T-helper 2 cell treated with Interferon-gamma antibody and Interleukin-4, amounts not matched to agents 5 μg/mL and 100 μg/mL, for 36 hours (primary cell): Measurements from ENCODE around the gene TBC1D30.
A peak's percentile ranks its signal among the peaks of the same experiment; 100 is the strongest.
"Not testable (repeated sequence)": the region's sequence is repeated elsewhere in the genome, so short reads cannot be mapped to it uniquely, and the experiment has no call there.

Experiments
- DNase-seq: peaks from one replicate; pipeline ENCODE4 v3.0.0; 2021; ENCODE audit warnings: low spot score
- H3K27ac Mint-ChIP-seq: one replicate; pipeline ENCODE4 v1.8.0; 2021; ENCODE audit warnings: mild to moderate bottlenecking, mixed read lengths
- H3K27me3 Mint-ChIP-seq: one replicate; pipeline ENCODE4 v1.8.0; 2021; ENCODE audit warnings: low read depth, mixed read lengths
- H3K36me3 Mint-ChIP-seq: one replicate; pipeline ENCODE4 v1.8.0; 2021; ENCODE audit warnings: low read depth, mixed read lengths
- H3K4me1 Mint-ChIP-seq: one replicate; pipeline ENCODE4 v1.8.0; 2021; ENCODE audit warnings: low read depth, mixed read lengths
- H3K4me3 Mint-ChIP-seq: one replicate; pipeline ENCODE4 v1.8.0; 2022; ENCODE audit warnings: mild to moderate bottlenecking, moderate library complexity, mixed read lengths
- H3K9me3 Mint-ChIP-seq: one replicate; pipeline ENCODE4 v1.8.0; 2021; ENCODE audit warnings: mixed read lengths

The TBC1D30 gene

GRCh38 chr12:64820593-64820992, 3.9 kb upstream of the TBC1D30 start:
- no peak for DNase-seq
- no peak overlapping the region for H3K4me3 Mint-ChIP-seq
- H3K4me1 Mint-ChIP-seq = peaks cover 2% of the 10 kb centered on the region
- H3K9me3 Mint-ChIP-seq = no peaks in the 10 kb centered on the region
- peaks cover 36% of the 10 kb centered on the region for H3K27me3 Mint-ChIP-seq
- no peaks in the 10 kb centered on the region for H3K36me3 Mint-ChIP-seq
- no peak overlapping the region for H3K27ac Mint-ChIP-seq

- no peaks in the 10 kb centered on the region for H3K36me3 Mint-ChIP-seq
- DNase-seq = no peak
- peaks cover 5% of the 10 kb centered on the region for H3K4me1 Mint-ChIP-seq
- no peaks in the 10 kb centered on the region for H3K9me3 Mint-ChIP-seq
- H3K4me3 Mint-ChIP-seq = no peak overlapping the region
- H3K27ac Mint-ChIP-seq = no peak overlapping the region
- H3K27me3 Mint-ChIP-seq = peaks cover 42% of the 10 kb centered on the region
Observed at GRCh38 chr12:64821116-64821630, 3.3 kb upstream of the TBC1D30 start.

GRCh38 chr12:64824130-64824499, 332 bp upstream of the TBC1D30 start:
- no peaks in the 10 kb centered on the region for H3K36me3 Mint-ChIP-seq
- no peak overlapping the region for H3K27ac Mint-ChIP-seq
- no peaks in the 10 kb centered on the region for H3K9me3 Mint-ChIP-seq
- peak overlapping the region; percentile 21 for H3K4me3 Mint-ChIP-seq
- peaks cover 56% of the 10 kb centered on the region for H3K27me3 Mint-ChIP-seq
- DNase-seq = no peak
- H3K4me1 Mint-ChIP-seq = peaks cover 8% of the 10 kb centered on the region

- peak overlapping the region; percentile 25 for H3K4me3 Mint-ChIP-seq
- H3K27me3 Mint-ChIP-seq = peaks cover 56% of the 10 kb centered on the region
- no peak for DNase-seq
- peaks cover 8% of the 10 kb centered on the region for H3K4me1 Mint-ChIP-seq
- H3K9me3 Mint-ChIP-seq = no peaks in the 10 kb centered on the region
- H3K27ac Mint-ChIP-seq = no peak overlapping the region
- no peaks in the 10 kb centered on the region for H3K36me3 Mint-ChIP-seq
Observed at GRCh38 chr12:64825143-64826021, 935 bp downstream of the TBC1D30 start.

- peak; percentile 30 for DNase-seq
- H3K36me3 Mint-ChIP-seq = no peaks in the 10 kb centered on the region
- peak overlapping the region; percentile 25 for H3K4me3 Mint-ChIP-seq
- peaks cover 53% of the 10 kb centered on the region for H3K27me3 Mint-ChIP-seq
- H3K9me3 Mint-ChIP-seq = no peaks in the 10 kb centered on the region
- H3K27ac Mint-ChIP-seq = no peak overlapping the region
- H3K4me1 Mint-ChIP-seq = peaks cover 8% of the 10 kb centered on the region
Observed at GRCh38 chr12:64826234-64826633, 1.8 kb downstream of the TBC1D30 start.

- H3K27me3 Mint-ChIP-seq = peaks cover 44% of the 10 kb centered on the region
- no peak overlapping the region for H3K4me3 Mint-ChIP-seq
- no peaks in the 10 kb centered on the region for H3K9me3 Mint-ChIP-seq
- peaks cover 8% of the 10 kb centered on the region for H3K4me1 Mint-ChIP-seq
- no peak for DNase-seq
- no peaks in the 10 kb centered on the region for H3K36me3 Mint-ChIP-seq
- no peak overlapping the region for H3K27ac Mint-ChIP-seq
Observed at GRCh38 chr12:64828713-64829112, 4.3 kb downstream of the TBC1D30 start.

GRCh38 chr12:64833928-64834327, 9.5 kb downstream of the TBC1D30 start:
- Mint-ChIP-seq H3K9me3 (no peaks in the 10 kb centered on the region), H3K4me3 (no peak overlapping the region), H3K27ac (no peak overlapping the region), H3K36me3 (no peaks in the 10 kb centered on the region), H3K4me1 (no peaks in the 10 kb centered on the region), H3K27me3 (peaks cover 8% of the 10 kb centered on the region)
- DNase-seq = no peak

- DNase-seq = no peak
- no peaks in the 10 kb centered on the region for H3K9me3 Mint-ChIP-seq
- H3K27ac Mint-ChIP-seq = no peak overlapping the region
- peaks cover 3% of the 10 kb centered on the region for H3K27me3 Mint-ChIP-seq
- H3K36me3 Mint-ChIP-seq = no peaks in the 10 kb centered on the region
- H3K4me1 Mint-ChIP-seq = no peaks in the 10 kb centered on the region
- no peak overlapping the region for H3K4me3 Mint-ChIP-seq
Observed at GRCh38 chr12:64835901-64836300, 11.5 kb downstream of the TBC1D30 start.

- peaks cover 6% of the 10 kb centered on the region for H3K27me3 Mint-ChIP-seq
Observed at GRCh38 chr12:64836856-64837255, 12.4 kb downstream of the TBC1D30 start.

GRCh38 chr12:64837427-64837826, 13.0 kb downstream of the TBC1D30 start:
- H3K27me3 Mint-ChIP-seq = peaks cover 6% of the 10 kb centered on the region
- H3K4me3 Mint-ChIP-seq = no peak overlapping the region
- no peaks in the 10 kb centered on the region for H3K36me3 Mint-ChIP-seq
- H3K4me1 Mint-ChIP-seq = no peaks in the 10 kb centered on the region
- DNase-seq = no peak
- H3K9me3 Mint-ChIP-seq = no peaks in the 10 kb centered on the region
- H3K27ac Mint-ChIP-seq = no peak overlapping the region

More at GRCh38 chr12:64836856-64837255, 12.4 kb downstream of the TBC1D30 start:
- DNase-seq = no peak
- Mint-ChIP-seq H3K36me3 (no peaks in the 10 kb centered on the region), H3K4me3 (no peak overlapping the region), H3K4me1 (no peaks in the 10 kb centered on the region), H3K27ac (no peak overlapping the region), H3K9me3 (no peaks in the 10 kb centered on the region)

- Mint-ChIP-seq H3K4me3 (no peak overlapping the region), H3K27me3 (peaks cover 6% of the 10 kb centered on the region), H3K4me1 (no peaks in the 10 kb centered on the region), H3K36me3 (no peaks in the 10 kb centered on the region), H3K27ac (no peak overlapping the region), H3K9me3 (no peaks in the 10 kb centered on the region)
- DNase-seq = no peak
Observed at GRCh38 chr12:64840119-64840518, 15.7 kb downstream of the TBC1D30 start.

GRCh38 chr12:64840949-64841717, 16.7 kb downstream of the TBC1D30 start:
- H3K27ac Mint-ChIP-seq = no peak overlapping the region
- H3K9me3 Mint-ChIP-seq = no peaks in the 10 kb centered on the region
- H3K4me1 Mint-ChIP-seq = no peaks in the 10 kb centered on the region
- H3K4me3 Mint-ChIP-seq = no peak overlapping the region
- no peaks in the 10 kb centered on the region for H3K36me3 Mint-ChIP-seq
- no peak for DNase-seq
- peaks cover 6% of the 10 kb centered on the region for H3K27me3 Mint-ChIP-seq

- not testable (repeated sequence) for H3K27me3 Mint-ChIP-seq, H3K27ac Mint-ChIP-seq, H3K4me3 Mint-ChIP-seq, DNase-seq, H3K9me3 Mint-ChIP-seq, H3K4me1 Mint-ChIP-seq, H3K36me3 Mint-ChIP-seq
Observed at GRCh38 chr12:64848409-64848808, 24.0 kb downstream of the TBC1D30 start.

GRCh38 chr12:64858882-64859605, 34.6 kb downstream of the TBC1D30 start:
- H3K27ac Mint-ChIP-seq = no peak overlapping the region
- H3K9me3 Mint-ChIP-seq = no peaks in the 10 kb centered on the region
- H3K27me3 Mint-ChIP-seq = peaks cover 7% of the 10 kb centered on the region
- DNase-seq = no peak
- no peaks in the 10 kb centered on the region for H3K4me1 Mint-ChIP-seq
- no peaks in the 10 kb centered on the region for H3K36me3 Mint-ChIP-seq
- H3K4me3 Mint-ChIP-seq = no peak overlapping the region
